Activated B cell treated with CpG ODN at 0.5 μM for 24 hours (primary cell): Measurements from ENCODE around the gene AEBP2. TPM values are rescaled to one million over a fixed set of nuclear protein-coding genes. Genes with fewer than 3 reads are reported as not detected.

Experiments
- ATAC-seq: fragments of 200-7000 bp; cut with Tn5 transposase; one replicate; pipeline ENCODE4 v1.10.0; 2021; ENCODE audit warnings: low read depth, mild to moderate bottlenecking, moderate library complexity
- CTCF ChIA-PET: fragments of 350-600 bp; sonication (Branson Sonifier 250); formaldehyde crosslinking; loops from one replicate; lab custom pipeline; 2021; ENCODE audit warnings: antibody characterized with exemption; lab: Charles Lee
- POLR2A ChIA-PET: fragments of 350-600 bp; sonication (Branson Sonifier 250); formaldehyde crosslinking; loops from one replicate; lab custom pipeline; 2021; ENCODE audit warnings: antibody characterized with exemption; lab: Charles Lee
- DNase-seq: peaks from one replicate; pipeline ENCODE4 v3.0.0; 2022
- H3K27ac Mint-ChIP-seq: one replicate; pipeline ENCODE4 v1.8.0; 2020; ENCODE audit warnings: mixed read lengths
- H3K27me3 Mint-ChIP-seq: one replicate; pipeline ENCODE4 v1.8.0; 2021; ENCODE audit warnings: mixed read lengths
- H3K36me3 Mint-ChIP-seq: one replicate; pipeline ENCODE4 v1.8.0; 2021; ENCODE audit warnings: low read depth, mixed read lengths
- H3K4me1 Mint-ChIP-seq: one replicate; pipeline ENCODE4 v1.8.0; 2021; ENCODE audit warnings: mixed read lengths
- H3K4me3 Mint-ChIP-seq: one replicate; pipeline ENCODE4 v1.8.0; 2020; ENCODE audit warnings: mild to moderate bottlenecking, mixed read lengths
- H3K9me3 Mint-ChIP-seq: one replicate; pipeline ENCODE4 v1.8.0; 2020; ENCODE audit warnings: mixed read lengths
- CTCF ChIP-seq: fragments of 200-600 bp; IDR thresholded peaks from one replicate; pipeline ENCODE4 v1.8.0; 2022; ENCODE audit warnings: antibody characterized with exemption, mild to moderate bottlenecking
- intact Hi-C: fragments of 100-400 bp; cut with micrococcal nuclease; formaldehyde crosslinking; loops from one replicate; pipeline ENCODE4 v1.15.1; 2024
- total RNA-seq: library from RNA; stranded (reverse); gene quantifications from 2 replicates; pipeline ENCODE4 v1.2.3, GENCODE V29; 2022

Gene AEBP2
- total RNA-seq, 1 donor from 2014 or later: 51.0 TPM

DNA sequence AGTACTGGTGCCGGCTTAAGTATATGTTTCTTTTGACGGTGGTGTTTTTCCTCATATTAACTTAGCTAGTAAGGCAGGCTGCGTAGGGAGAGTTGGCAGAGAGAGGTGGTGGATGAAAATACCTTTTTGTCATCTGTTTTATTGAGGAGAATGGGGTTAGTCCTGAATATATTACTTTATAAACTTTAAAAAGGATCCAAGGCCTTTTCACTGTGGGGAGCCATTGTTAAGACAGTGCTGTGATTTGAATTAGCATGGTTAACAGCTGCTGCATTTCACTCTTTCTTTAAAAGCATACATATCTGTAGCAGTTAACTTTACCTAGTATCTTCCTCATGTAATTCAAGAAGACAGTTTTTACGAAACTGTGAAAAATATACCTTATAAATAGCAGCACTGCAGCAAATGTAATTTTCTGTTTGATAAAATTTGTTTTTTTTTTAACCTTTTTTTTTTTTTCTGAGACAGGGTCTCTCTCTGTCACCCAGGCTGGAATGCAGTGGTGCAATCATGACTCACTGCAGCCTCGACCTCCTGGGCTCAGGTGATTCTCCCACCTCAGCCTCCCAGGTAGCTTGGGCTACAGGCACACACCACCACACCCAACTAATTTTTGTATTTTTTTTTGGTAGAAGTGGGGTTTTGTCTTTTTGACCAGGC is 57.1 kb downstream of the AEBP2 start:
- ChIA-PET POLR2A (no interaction called here), CTCF (no interaction called here)
- no peaks in the 10 kb centered on the region for H3K27me3 Mint-ChIP-seq
- DNase-seq (no peak), ATAC-seq (no peak)
- H3K27ac Mint-ChIP-seq: no peak overlapping the region
- intact Hi-C loops: no loop called here
- H3K9me3 Mint-ChIP-seq: no peaks in the 10 kb centered on the region
- peaks cover 8% of the 10 kb centered on the region for H3K4me1 Mint-ChIP-seq
- TF ChIP-seq CTCF: no peak
- H3K36me3 Mint-ChIP-seq: peaks cover 57% of the 10 kb centered on the region
- no peak overlapping the region for H3K4me3 Mint-ChIP-seq

DNA sequence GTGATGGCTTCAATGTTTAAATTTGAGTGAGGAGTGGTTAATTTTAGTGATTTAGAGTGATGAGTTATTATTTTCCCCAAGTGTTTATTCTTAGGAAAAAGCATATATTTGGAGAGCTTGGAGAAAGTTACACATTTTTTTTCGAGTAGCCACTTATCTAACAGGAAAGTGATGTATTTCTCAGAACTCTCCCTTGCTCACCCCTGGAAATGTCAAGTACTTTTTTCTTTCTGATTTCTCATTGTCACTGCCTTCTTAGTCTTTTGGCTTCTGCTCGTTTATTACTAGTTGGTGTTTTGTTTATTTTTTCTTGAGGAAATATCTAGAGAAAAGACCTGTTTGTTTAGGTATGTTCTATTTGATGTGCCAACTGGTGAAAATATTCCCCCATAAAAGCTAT is 58.8 kb downstream of the AEBP2 start:
- no peak overlapping the region for H3K4me3 Mint-ChIP-seq
- TF ChIP-seq CTCF: no peak
- H3K27ac Mint-ChIP-seq: no peak overlapping the region
- ATAC-seq: no peak
- no peaks in the 10 kb centered on the region for H3K27me3 Mint-ChIP-seq
- CTCF ChIA-PET: no interaction called here
- POLR2A ChIA-PET: no interaction called here
- H3K9me3 Mint-ChIP-seq: no peaks in the 10 kb centered on the region
- H3K36me3 Mint-ChIP-seq: peaks cover 67% of the 10 kb centered on the region
- DNase-seq: no peak
- intact Hi-C loops: no loop called here
- H3K4me1 Mint-ChIP-seq: no peaks in the 10 kb centered on the region

DNA sequence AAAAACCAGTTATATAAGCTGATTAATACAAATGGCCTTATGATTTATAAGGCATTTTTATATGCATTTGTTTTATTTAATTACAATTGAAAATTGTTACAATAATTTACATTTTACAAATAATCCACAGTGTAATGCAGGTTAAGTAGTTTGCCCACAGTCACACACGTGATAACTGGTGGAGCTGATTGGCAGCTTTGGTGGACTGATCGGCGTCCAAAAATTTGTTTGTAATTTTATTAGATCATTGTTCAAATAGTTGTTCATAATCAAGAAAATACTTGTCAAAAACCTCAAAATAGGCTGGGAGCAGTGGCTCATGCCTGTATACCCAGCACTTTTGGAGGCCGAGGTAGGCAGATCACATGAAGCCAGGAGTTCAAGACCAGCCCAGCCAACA is 59.7 kb downstream of the AEBP2 start:
- Mint-ChIP-seq H3K36me3 (peaks cover 68% of the 10 kb centered on the region), H3K4me3 (no peak overlapping the region), H3K9me3 (no peaks in the 10 kb centered on the region), H3K27ac (no peak overlapping the region), H3K27me3 (no peaks in the 10 kb centered on the region), H3K4me1 (no peaks in the 10 kb centered on the region)
- DNase-seq (no peak), ATAC-seq (no peak)
- ChIA-PET CTCF (no interaction called here), POLR2A (no interaction called here)
- no peak for TF ChIP-seq CTCF
- intact Hi-C loops: loop anchor here (1.0 kb wide), 1 partner anchor 48 kb away; no protein-coding TSS in a partner anchor

- no peak overlapping the region for H3K4me3 Mint-ChIP-seq
- H3K9me3 Mint-ChIP-seq: no peaks in the 10 kb centered on the region
- TF ChIP-seq CTCF: no peak
- DNase-seq (no peak), ATAC-seq (no peak)
- POLR2A ChIA-PET: no interaction called here
- peaks cover 16% of the 10 kb centered on the region for H3K4me1 Mint-ChIP-seq
- peaks cover 63% of the 10 kb centered on the region for H3K36me3 Mint-ChIP-seq
- intact Hi-C loops: no loop called here
- CTCF ChIA-PET: no interaction called here
- no peaks in the 10 kb centered on the region for H3K27me3 Mint-ChIP-seq
- no peak overlapping the region for H3K27ac Mint-ChIP-seq
These were observed 67.2 kb downstream of the AEBP2 start for GRCh38 chr12:19506497-19506896.

DNA sequence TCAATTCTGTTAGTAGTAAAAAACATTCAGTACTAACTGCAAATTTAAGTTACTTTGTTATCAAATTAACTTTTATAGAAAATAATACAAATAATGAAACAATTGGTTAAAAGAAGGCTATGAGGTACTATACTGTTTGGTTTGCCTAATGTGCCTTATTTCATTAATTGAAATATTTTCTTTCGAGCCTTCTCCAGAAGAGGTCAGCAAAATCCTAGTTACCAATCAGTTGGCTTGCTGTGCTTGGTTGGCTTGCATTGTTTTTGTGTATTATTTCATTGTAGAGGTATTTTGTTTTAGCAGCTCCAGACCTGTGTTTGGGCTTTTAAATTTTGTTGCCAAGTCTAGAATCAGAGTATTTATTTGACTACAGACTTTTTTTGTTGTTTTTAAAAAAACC is 68.5 kb downstream of the AEBP2 start:
- no peak for TF ChIP-seq CTCF
- ATAC-seq (no peak), DNase-seq (no peak)
- H3K27ac Mint-ChIP-seq: no peak overlapping the region
- POLR2A ChIA-PET: no interaction called here
- peaks cover 17% of the 10 kb centered on the region for H3K4me1 Mint-ChIP-seq
- no peaks in the 10 kb centered on the region for H3K9me3 Mint-ChIP-seq
- peaks cover 60% of the 10 kb centered on the region for H3K36me3 Mint-ChIP-seq
- intact Hi-C loops: no loop called here
- H3K4me3 Mint-ChIP-seq: no peak overlapping the region
- H3K27me3 Mint-ChIP-seq: no peaks in the 10 kb centered on the region
- CTCF ChIA-PET: no interaction called here
